Measurements from ENCODE around the gene ZNRF1. TPM values are rescaled to one million over a fixed set of nuclear protein-coding genes. Genes with fewer than 3 reads are reported as not detected.

The ZNRF1 gene
- polyA plus RNA-seq, 1 experiment = 36.5 TPM

DNA sequence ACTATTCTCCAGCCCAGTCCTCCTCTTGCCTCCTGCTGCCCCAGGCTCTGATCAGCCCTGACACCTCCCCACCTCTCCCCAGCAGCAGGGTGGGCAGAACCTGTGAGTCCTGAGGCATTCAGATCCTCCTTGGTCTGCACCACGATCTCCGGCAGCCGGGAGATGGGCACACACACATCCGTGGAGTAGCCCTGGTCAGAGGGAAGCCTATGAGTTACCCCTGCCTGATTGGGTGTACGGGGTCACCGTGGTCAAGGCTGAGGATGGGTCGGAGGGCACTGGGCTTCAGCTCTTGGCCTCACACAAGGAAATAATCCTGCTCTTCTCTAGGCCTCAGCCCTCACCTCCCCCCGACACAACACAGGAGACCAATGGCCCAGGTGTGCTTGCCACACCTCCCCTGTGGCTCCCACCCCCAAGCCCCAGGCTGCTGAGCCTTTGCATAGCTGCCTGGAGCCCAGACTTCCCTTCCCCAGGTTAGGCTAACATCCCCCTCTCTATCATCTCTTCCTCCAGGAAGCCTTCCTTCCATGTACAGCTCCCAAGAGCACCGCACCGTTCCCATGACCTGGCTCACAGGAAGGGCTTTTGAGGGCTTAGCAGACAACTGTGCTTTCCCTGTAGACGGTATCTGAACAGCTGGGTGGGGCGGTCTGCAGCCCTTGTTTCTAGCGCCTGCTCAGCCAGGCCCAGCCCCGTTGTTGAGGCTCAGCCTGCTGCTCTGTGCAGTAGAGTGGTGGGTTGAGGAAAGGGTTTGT, 114.1 kb downstream of the ZNRF1 start:
- H3K9me3 ChIP-seq (ENCODE audit: control insufficient read depth, insufficient read depth, low read length) = peaks cover 3% of the 10 kb centered on the region; the same call in 1 of the 2 replicates
- no peak overlapping the region for H3K4me3 ChIP-seq (ENCODE audit: low read depth, low read length)
- TF ChIP-seq, protein P1, sequence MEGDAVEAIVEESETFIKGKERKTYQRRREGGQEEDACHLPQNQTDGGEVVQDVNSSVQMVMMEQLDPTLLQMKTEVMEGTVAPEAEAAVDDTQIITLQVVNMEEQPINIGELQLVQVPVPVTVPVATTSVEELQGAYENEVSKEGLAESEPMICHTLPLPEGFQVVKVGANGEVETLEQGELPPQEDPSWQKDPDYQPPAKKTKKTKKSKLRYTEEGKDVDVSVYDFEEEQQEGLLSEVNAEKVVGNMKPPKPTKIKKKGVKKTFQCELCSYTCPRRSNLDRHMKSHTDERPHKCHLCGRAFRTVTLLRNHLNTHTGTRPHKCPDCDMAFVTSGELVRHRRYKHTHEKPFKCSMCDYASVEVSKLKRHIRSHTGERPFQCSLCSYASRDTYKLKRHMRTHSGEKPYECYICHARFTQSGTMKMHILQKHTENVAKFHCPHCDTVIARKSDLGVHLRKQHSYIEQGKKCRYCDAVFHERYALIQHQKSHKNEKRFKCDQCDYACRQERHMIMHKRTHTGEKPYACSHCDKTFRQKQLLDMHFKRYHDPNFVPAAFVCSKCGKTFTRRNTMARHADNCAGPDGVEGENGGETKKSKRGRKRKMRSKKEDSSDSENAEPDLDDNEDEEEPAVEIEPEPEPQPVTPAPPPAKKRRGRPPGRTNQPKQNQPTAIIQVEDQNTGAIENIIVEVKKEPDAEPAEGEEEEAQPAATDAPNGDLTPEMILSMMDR (IDR thresholded peaks at IDR 0.05; ENCODE audit: low read depth, low read length) = no peak
- DNase-seq (ENCODE audit: low read depth, low spot score) = no peak
- ChIA-PET CTCF (interaction anchor here (0.8 to 5.1 kb wide), 6 partner anchors 86 to 301 kb away, joined by 3 to 144 read pairs (median 7); partner anchors contain the start of genes WDR59 and ZNRF1), POLR2A (interaction anchor here (0.9 kb wide), 1 partner anchor 161 kb away, joined by 3 read pairs; no protein-coding TSS in a partner anchor)
- no peak overlapping the region for H3K27ac ChIP-seq (ENCODE audit: low read depth, low read length)
- H3K27me3 ChIP-seq (ENCODE audit: control insufficient read depth, insufficient read depth, low read length) = no peaks in the 10 kb centered on the region

DNA sequence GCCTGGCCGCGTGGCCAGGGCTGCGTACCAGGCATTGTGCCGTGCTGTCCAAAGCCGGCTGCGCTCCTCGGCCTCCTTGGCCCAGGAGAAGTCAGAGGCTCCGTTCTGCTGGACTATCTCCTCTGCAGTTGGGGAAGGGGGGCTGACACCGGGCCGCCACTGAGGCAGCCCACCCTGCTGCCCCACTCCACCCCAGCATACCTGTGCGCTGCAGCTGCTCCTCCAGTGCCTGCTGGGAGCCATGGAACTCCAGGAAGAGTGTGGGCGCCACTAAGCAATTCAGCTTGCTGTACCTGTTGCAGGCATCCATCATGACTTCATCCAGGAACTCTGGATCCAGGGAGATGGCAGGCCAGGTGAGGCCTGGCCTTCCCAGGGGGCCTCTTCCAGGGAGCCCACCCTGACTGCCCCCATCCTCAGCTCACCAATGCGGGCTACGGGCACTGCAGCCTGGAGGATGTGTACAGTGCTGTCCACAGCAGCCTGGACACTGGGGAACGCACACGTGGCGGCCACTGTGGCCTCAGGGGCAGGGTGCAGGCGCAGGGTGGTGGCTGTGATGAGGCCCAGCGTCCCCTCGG, 114.8 kb downstream of the ZNRF1 start:
- ChIA-PET CTCF (interaction anchor here (0.6 to 5.1 kb wide), 2 partner anchors 60 to 116 kb away, joined by 7 to 144 read pairs; partner anchors contain the start of gene ZNRF1), POLR2A (no interaction called here)
- Histone ChIP-seq H3K4me3 (ENCODE audit: low read depth, low read length) (no peak overlapping the region), H3K27me3 (ENCODE audit: control insufficient read depth, insufficient read depth, low read length) (no peaks in the 10 kb centered on the region), H3K27ac (ENCODE audit: low read depth, low read length) (no peak overlapping the region), H3K9me3 (ENCODE audit: control insufficient read depth, insufficient read depth, low read length) (peaks cover 3% of the 10 kb centered on the region; the same call in 1 of the 2 replicates)
- TF ChIP-seq, protein P1 (IDR thresholded peaks at IDR 0.05; ENCODE audit: low read depth, low read length) = no peak
- DNase-seq (ENCODE audit: low read depth, low spot score) = no peak

DNA sequence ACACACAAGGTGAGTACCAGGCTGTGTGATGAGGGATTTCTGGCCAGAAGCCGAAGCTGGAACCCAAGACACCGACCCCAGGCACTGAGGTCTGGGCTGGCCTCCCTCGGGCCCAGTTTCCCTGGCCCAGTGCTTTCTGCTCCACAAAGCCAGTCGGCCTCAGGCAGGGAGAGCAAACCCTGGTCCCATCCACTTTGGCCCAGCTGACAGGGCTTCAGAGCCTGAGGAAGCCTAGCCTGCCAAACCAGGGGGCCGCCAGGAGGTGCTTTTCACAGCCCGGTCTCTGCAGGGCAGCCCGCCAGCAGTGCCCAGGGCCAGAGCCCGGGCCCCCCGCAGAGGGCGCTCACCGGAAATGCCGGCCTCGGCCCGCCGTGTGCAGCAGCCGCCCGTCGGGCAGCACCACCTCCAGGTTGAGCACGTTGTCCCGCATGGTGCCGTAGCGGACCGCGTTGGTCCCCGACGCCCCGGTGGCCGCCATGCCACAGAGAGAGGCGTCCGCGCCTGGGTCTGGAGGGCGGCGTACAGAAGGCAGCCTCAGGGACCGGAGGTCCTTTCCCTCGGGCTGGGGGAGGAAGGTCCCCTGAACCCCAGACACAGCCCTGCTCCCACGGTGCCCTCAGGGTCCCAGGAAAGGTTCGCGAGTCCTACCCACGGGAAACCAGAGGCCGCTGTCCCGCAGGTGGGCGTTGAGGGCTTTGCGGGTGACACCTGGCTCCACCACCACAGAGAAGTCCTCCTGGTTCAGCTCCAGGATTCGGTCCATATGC, 115.5 kb downstream of the ZNRF1 start:
- ChIA-PET CTCF (interaction anchor here (0.6 to 5.1 kb wide), 2 partner anchors 61 to 117 kb away, joined by 7 to 144 read pairs; partner anchors contain the start of gene ZNRF1), POLR2A (no interaction called here)

DNA sequence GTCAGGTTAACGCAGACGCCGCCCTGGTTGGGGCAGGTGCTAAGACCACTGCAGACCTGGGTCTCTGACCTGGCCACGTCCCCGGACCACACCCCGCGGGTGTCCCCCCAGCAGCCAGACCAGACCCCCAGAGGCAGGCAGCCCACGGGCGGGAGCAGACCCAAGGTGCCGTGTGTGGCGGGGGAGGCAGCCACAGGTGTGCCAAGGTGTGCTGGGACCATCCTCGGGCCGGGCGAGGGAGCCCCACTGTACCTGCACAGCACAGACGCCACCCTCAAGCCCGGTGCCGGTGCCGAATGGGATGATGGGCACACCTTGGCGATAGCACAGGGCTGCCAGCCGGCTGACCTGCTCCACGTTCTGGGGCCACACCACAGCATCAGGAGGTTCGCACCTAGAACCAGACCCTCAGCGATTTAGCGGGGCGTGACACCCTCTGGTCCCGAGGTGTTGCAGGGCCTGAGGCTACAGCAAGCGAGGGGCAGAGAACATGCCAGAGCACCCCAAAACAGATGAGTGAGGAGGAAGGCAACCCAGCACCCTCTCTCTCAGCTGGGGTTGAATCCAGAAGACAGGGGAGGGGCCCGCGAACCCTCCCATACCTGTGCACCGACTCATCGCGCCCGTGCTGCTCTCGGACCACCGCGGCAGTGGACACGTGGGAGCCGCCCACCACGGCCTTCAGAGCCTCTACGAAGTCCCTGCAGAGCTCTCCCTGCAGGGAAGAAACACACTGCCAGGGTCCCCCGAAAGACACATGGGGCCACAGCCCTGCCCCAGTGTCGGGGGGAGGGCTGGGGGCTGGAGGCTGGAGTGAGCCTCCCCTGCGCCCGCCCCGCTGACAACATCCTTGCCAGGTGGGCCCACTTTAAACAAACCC, 116.4 kb downstream of the ZNRF1 start:
- CTCF ChIA-PET = no interaction called here
- POLR2A ChIA-PET = no interaction called here

More for the DNA sequence above, 115.5 kb downstream of the ZNRF1 start:
- no peak overlapping the region for H3K27ac ChIP-seq (ENCODE audit: low read depth, low read length)
- TF ChIP-seq, protein P1 (IDR thresholded peaks at IDR 0.05; ENCODE audit: low read depth, low read length) = no peak
- H3K4me3 ChIP-seq (ENCODE audit: low read depth, low read length) = no peak overlapping the region
- H3K9me3 ChIP-seq (ENCODE audit: control insufficient read depth, insufficient read depth, low read length) = peaks cover 3% of the 10 kb centered on the region; the same call in 1 of the 2 replicates
- DNase-seq (ENCODE audit: low read depth, low spot score) = no peak
- H3K27me3 ChIP-seq (ENCODE audit: control insufficient read depth, insufficient read depth, low read length) = no peaks in the 10 kb centered on the region

More for the DNA sequence above, 116.4 kb downstream of the ZNRF1 start:
- Histone ChIP-seq H3K27me3 (ENCODE audit: control insufficient read depth, insufficient read depth, low read length) (no peaks in the 10 kb centered on the region), H3K4me3 (ENCODE audit: low read depth, low read length) (no peak overlapping the region), H3K27ac (ENCODE audit: low read depth, low read length) (no peak overlapping the region), H3K9me3 (ENCODE audit: control insufficient read depth, insufficient read depth, low read length) (peaks cover 3% of the 10 kb centered on the region; the same call in 1 of the 2 replicates)
- TF ChIP-seq, protein P1 (IDR thresholded peaks at IDR 0.05; ENCODE audit: low read depth, low read length) = no peak
- DNase-seq (ENCODE audit: low read depth, low spot score) = no peak

All from AG04450 (cell line).